Measurements from ENCODE around the gene PPP4R3A. TPM values are rescaled to one million over a fixed set of nuclear protein-coding genes. Genes with fewer than 3 reads are reported as not detected.
"Not testable (repeated sequence)": the region's sequence is repeated elsewhere in the genome, so short reads cannot be mapped to it uniquely, and the experiment has no call there.

Gene PPP4R3A
- total RNA-seq, 1 donor from 2014 or later = 86.2 TPM

DNA sequence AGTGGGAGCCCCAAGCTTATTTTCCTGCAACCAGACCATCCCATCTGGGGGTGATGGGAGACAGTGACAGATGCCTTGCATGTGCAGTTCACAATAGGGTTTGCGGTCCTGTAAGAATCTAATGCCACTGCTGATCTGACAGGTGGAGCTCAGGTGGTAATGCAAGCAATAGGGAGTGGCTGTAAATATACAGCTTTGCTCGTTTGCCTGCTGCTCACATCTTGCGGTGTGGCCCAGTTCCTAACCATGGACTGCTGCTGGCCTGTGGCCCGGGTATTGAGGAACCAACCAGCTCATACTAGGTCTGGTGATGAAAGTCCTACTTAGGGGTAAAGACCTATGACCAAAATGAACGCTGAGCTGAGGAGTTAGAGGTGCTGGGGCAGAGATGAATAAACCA, 56.4 kb downstream of the PPP4R3A start:
- H3K9me3 ChIP-seq = no peaks in the 10 kb centered on the region
- H3K27ac ChIP-seq = no peak overlapping the region
- no peak overlapping the region for H3K4me3 ChIP-seq
- TF ChIP-seq CTCF (IDR thresholded peaks at IDR 0.05) = no peak
- H3K27me3 ChIP-seq = no peaks in the 10 kb centered on the region
- H3K4me1 ChIP-seq = no peaks in the 10 kb centered on the region
- peaks cover 38% of the 10 kb centered on the region for H3K36me3 ChIP-seq
- DNase-seq (no peak), ATAC-seq (peak; percentile 23)
- intact Hi-C loops (cut with DNase I) = no loop called here

GRCh38 chr14:91444335-91445020, 65.6 kb downstream of the PPP4R3A start:
- Histone ChIP-seq H3K4me1 (no peaks in the 10 kb centered on the region), H3K9me3 (no peaks in the 10 kb centered on the region), H3K27ac (no peak overlapping the region), H3K4me3 (no peak overlapping the region), H3K27me3 (no peaks in the 10 kb centered on the region), H3K36me3 (no peaks in the 10 kb centered on the region)
- ATAC-seq = no peak
- TF ChIP-seq CTCF (IDR thresholded peaks at IDR 0.05) = no peak
- no peak for DNase-seq
- intact Hi-C loops (cut with DNase I) = no loop called here

DNA sequence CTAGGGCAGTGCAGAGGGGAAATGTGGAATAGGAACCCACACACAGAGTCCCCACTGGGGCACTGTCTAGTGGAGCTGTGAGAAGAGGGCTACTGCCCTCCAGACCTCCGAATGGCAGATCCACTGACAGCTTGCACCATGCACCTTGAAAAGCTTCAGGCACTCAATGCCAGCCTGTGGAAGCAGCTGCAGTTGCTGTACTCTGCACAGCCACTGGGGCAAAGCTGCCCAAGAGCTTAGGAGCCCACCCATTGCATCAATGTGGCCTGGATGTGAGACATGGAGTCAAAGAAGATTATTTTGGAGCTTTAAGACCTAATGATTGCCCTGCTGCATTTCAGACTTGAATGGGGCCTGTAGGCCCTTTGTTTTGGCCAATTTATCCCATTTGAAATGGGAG, 70.8 kb downstream of the PPP4R3A start:
- no peaks in the 10 kb centered on the region for H3K9me3 ChIP-seq
- H3K27me3 ChIP-seq = no peaks in the 10 kb centered on the region
- H3K4me3 ChIP-seq = no peak overlapping the region
- intact Hi-C loops (cut with DNase I) = no loop called here
- no peaks in the 10 kb centered on the region for H3K36me3 ChIP-seq
- ATAC-seq = no peak
- DNase-seq = no peak
- H3K27ac ChIP-seq = no peak overlapping the region
- TF ChIP-seq CTCF (IDR thresholded peaks at IDR 0.05) = no peak
- no peaks in the 10 kb centered on the region for H3K4me1 ChIP-seq

- Histone ChIP-seq H3K27me3 (no peaks in the 10 kb centered on the region), H3K4me3 (no peak overlapping the region), H3K9me3 (no peaks in the 10 kb centered on the region), H3K36me3 (no peaks in the 10 kb centered on the region), H3K27ac (no peak overlapping the region), H3K4me1 (no peaks in the 10 kb centered on the region)
- no peak for DNase-seq
- ATAC-seq = no peak
- TF ChIP-seq CTCF (IDR thresholded peaks at IDR 0.05) = no peak
- intact Hi-C loops (cut with DNase I) = no loop called here
Measured at GRCh38 chr14:91438845-91439244, 71.3 kb downstream of the PPP4R3A start.

- H3K9me3 ChIP-seq; H3K27ac ChIP-seq; H3K4me3 ChIP-seq; ATAC-seq; H3K36me3 ChIP-seq; intact Hi-C loops (cut with DNase I); H3K27me3 ChIP-seq; DNase-seq; H3K4me1 ChIP-seq: not testable (repeated sequence)
Measured at GRCh38 chr14:91436266-91436665, 73.8 kb downstream of the PPP4R3A start.

DNA sequence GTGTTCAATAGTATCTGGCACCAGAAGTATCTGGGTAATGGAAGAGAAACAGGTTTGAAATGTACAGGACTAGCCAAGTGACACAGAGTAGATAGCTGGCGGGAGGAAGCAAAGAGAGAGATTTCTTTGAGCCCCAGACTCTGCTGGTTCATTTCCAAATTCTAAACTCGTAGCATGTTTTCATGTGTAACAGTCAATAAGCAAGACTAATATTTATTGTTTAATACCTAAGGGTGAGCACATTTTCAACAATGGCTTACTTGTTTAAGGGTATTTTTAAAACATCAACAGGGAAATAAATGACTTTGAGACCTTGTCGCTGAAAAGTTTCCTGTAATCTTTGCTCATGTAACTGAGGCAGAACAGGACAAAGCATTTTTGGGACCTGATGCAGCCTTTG, 80.7 kb downstream of the PPP4R3A start:
- H3K27ac ChIP-seq = no peak overlapping the region
- H3K4me3 ChIP-seq = no peak overlapping the region
- no peaks in the 10 kb centered on the region for H3K27me3 ChIP-seq
- no peaks in the 10 kb centered on the region for H3K36me3 ChIP-seq
- TF ChIP-seq CTCF (IDR thresholded peaks at IDR 0.05) = no peak
- H3K4me1 ChIP-seq = no peaks in the 10 kb centered on the region
- no peak for ATAC-seq
- no peaks in the 10 kb centered on the region for H3K9me3 ChIP-seq
- DNase-seq = no peak
- intact Hi-C loops (cut with DNase I) = no loop called here

GRCh38 chr14:91428931-91429330, 81.2 kb downstream of the PPP4R3A start:
- H3K36me3 ChIP-seq; ATAC-seq; H3K4me1 ChIP-seq; intact Hi-C loops (cut with DNase I); H3K27me3 ChIP-seq; H3K4me3 ChIP-seq; DNase-seq; H3K9me3 ChIP-seq; H3K27ac ChIP-seq: not testable (repeated sequence)

GRCh38 chr14:91425531-91425944, 84.6 kb downstream of the PPP4R3A start:
- DNase-seq; H3K4me1 ChIP-seq; H3K4me3 ChIP-seq; H3K36me3 ChIP-seq; H3K27ac ChIP-seq; intact Hi-C loops (cut with DNase I); H3K27me3 ChIP-seq; H3K9me3 ChIP-seq: not testable (repeated sequence)
- peak; percentile 36 for ATAC-seq
